Smooth muscle cell of the brain vasculature (primary cell): ENCODE data around the gene PIGQ.

Experiments used
- DNase-seq: peaks from one replicate; pipeline ENCODE4 v3.0.0-alpha.2; 2012; ENCODE audit warnings: low read depth, low spot score

Gene PIGQ

DNA sequence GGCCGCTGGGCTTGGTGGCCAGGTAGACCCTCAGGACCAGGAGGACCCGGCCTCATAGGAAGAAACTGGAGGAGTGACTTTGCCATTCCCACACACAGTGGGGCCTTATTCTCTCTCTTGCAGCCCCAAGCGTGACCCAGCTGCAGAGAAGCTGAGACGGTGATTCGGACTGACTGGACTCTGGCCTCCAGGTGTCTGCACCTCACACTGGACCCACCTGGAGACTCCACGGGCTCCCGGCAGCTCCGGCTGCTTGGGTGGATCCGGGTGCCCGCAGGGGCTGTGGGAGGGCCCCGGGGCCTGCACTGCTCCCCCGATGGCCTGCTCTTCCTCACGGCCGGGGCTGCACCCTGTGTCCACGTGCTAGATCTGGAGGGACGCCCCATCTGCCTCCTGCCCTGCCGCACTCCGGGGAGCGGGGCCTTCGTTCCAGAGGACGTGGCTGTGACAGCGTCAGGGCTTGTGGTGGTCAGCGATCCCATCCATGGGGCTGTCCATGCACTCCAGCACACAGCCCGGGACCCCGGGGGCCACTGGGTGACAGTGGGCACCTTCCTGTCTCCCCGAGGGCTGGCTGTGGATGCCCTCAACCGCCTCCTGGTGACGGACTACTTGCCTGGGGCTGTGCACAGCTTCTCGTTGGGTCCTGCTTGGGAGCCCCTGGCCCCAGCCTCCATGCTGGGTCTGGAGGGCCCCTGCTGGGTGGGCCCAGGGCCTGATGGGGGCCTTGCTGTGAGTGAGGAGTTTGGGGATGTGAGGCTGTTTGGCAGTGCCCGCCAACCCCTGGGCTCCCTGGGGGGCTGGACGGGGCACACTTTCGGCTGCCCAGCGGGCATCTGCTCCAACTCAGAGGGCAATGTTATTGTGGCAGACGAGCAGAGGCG lies 2.2 kb upstream of the PIGQ start:
- DNase-seq: no peak

DNA sequence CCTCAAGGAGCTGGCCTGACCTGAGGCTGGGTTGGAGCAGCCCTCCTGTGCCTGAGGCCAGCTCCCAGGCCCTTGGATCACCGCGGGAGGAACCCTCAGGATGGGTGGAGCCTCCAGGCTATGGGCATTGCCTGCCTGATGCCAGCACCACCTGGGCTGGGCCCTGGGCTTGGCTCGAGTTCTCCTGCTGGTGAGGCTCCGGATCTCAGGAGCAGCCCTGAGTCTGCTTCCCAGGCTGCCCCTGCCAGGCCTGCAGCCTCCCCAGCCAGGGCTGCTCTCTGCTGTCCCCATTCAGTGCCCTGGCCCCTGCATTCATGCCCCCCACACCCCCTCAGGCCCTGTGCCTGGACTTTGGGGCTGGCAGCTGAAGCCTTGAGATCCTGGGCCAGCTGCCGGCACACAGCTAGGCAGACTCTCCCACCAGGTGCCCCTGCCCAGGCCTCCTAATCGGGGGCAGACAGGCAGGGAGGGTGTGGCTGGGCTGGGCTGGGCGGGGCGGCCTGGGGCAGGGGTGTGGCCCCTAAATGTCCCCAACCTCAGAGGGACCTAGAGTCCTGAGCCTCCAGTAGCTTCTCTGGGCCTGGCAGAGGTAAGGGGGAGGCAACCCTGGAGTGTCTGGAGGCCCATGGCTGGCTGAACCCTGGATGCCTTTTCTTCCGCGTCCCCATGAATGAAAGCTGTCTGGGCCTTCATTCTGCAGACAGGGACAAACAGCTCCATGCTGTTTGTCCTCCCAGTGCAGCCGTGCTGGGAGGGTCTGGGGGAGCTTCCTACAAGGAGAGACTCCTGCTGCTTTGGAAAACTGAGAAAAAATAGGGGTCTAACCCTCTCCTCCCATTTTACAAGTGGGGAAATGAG lies 1.1 kb upstream of the PIGQ start:
- no peak for DNase-seq

DNA sequence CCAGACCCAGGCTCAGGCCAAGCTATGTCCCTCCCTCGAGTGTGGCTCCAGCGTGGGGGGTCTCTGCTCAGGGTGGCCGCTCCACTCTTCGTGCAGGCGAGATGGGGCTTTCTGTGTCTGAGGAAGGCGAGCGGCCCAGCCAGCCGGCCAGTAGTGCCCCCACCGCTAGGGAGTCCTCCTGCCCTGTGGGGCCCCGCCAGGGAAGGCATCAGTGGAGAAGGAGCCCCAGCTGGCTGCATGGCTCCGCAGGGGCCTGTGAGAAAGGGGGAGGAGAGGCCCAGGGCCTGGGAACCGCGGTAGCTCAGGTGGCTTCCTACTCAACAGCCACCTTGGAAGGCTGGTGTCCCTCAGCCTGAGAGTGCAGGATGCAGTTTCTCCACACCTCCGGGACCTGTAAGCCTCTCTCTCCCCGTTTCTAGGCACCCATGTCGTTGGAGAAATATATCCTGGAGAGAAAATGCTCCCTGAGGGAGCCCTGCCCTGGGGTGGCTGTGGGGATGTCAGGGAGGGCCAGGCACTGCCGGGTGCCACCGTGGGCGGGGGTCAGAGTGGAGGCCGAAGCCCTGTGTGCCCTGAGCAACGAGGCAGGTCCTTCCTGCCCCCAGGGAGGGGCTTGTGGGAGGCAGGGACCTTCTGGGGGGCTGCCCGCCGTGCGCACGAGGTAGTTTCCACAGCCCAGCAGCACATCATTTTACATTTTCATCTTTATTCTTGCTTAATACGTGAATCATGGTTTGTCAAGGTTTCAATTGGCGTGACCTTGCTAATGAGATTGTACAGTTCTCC lies 3.3 kb downstream of the PIGQ start:
- DNase-seq: no peak

GRCh38 chr16:574021-574760 lies 4.4 kb downstream of the PIGQ start:
- DNase-seq: no peak

DNA sequence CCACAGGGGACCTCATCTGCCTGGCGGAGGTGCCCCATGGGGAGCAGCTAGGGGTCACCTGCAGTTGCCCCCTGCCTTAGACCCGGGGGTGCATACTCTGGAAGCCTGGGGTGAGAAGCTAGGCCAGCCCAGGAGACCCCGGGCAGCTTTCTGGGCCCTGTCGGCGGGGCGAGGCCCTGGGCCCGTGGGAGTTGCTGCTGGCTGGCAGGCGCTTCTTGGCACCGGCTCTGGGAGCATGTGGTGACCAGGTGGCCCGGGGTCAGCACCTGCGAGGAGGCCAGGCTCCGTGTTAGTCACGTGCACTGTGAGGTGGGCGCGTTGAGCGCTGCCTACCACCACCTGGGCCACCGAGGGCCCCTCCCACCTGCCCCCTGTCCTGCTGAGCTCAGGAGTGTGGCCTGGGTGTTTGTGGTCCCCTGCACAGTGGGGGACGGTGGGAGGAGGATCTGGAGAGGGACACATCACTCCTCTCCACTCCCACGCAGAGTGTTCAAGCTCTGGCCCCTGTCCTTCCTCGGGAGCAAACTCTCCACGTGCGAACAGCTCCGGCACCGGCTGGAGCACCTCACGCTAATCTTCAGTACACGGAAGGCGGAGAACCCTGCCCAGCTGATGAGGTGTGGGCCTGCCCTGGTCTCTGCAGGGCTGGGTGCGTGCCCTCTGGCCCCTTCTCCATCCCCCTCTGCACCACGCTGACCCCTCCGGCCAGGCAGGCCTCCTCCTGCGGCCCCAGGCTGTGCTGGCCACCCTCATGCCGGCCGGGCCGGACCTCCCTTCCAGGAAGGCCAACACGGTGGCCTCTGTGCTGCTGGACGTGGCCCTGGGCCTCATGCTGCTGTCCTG lies 5.8 kb downstream of the PIGQ start:
- DNase-seq: no peak

DNA sequence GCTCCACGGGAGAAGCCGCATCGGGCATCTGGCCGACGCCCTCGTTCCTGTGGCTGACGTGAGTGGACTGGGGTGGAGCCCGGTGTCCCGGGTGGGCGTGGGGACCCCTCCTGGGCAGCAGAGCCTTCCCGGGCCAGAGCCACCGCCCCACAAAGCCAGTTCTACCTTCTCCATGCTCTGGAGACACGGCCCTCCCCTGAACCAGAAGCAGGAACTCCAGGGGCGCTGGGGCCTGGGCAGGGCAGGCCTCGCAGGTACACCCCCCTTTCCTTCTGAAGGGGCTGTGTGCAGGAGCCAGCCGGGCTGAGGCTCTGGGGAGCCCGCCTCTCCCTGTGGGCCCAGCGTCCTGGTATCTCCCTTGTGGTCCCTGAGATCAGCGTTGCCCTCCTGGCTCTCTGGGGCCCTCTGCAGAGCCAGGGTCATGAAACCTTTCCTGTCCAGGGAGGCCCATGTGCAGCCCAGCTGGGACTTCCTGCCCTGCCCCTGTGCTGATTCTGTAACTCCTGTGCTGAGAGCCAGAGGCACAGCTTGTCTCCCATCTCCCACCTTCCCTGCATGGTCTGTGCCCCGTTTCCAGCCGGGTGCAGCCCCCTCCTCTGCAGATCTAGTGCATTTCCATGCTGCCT lies 6.5 kb downstream of the PIGQ start:
- DNase-seq: no peak

- DNase-seq: no peak
Observed at GRCh38 chr16:576823-577201, 7.0 kb downstream of the PIGQ start.

- DNase-seq: no peak
Observed at GRCh38 chr16:577796-578195, 8.0 kb downstream of the PIGQ start.

GRCh38 chr16:578232-578869 lies 8.6 kb downstream of the PIGQ start:
- no peak for DNase-seq

GRCh38 chr16:578870-579405 lies 9.2 kb downstream of the PIGQ start:
- no peak for DNase-seq

- DNase-seq: no peak
Observed at GRCh38 chr16:580141-580945, 10.6 kb downstream of the PIGQ start.

GRCh38 chr16:580946-581498 lies 11.3 kb downstream of the PIGQ start:
- DNase-seq: no peak

DNA sequence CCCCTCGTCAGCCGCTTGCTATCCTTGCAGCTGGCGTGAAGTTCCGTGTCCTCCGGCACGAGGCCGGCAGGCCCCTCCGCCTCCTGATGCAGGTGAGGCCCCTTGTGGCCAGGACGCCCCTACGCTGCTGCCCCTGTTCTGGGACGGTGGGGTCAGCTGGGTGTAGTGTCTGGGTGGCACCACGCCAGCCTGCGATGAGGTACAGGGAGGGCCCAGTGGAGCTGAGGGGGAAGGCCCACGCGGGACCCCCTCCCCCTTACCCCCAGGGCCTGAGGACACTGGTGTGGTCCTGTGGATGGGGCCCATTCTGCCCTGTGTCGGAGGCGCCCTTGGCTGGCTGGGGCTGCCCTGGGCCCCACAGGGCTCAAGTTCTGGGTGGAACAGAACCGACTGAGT lies 12.4 kb downstream of the PIGQ start:
- no peak for DNase-seq

DNA sequence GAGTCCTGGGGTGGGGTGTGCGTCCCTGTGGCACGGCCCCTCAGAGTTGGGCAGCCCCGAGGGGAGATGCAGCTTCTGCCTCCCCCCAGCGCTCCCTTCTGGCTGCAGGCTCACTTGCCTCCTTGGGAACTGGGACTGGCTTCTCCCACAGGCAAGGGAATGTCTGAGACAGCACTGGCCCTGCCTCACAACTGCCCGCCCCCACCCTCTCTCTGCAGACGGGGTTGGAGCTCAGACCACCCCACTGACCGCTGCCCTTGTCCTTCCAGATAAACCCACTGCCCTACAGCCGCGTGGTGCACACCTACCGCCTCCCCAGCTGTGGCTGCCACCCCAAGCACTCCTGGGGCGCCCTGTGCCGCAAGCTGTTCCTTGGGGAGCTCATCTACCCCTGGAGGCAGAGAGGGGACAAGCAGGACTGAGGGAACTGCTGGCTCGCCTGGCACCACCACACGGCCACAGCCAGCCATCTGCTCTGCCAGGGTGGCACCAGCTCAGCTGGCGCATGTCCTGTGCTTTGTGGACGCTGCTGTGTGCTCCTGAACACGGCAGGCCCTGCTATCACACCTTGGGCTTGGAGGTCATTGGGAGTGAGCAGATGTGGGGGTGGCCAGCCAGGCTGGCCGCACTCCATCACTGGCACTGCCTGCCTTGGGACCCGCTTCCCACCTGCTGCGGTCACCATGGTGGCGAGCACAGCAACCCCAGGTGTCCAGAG lies 13.0 kb downstream of the PIGQ start:
- DNase-seq: no peak

DNA sequence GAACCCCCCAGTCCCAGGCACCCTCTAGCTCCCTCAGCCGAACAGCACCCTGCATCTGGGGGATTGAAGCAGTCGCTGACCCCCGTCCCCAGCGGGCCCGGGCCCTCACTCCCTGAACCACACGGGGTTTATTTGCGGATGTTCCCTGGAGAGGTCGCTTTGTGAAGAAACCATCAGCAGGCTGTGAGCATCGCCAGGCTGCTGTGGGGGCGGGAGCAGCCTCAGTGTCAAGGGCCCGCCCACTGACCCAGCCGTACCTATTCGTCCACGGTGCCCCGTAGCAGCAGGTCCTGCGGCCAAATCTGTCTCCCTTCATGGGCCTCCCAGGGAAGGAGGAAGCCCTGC lies 13.7 kb downstream of the PIGQ start:
- DNase-seq: no peak

DNA sequence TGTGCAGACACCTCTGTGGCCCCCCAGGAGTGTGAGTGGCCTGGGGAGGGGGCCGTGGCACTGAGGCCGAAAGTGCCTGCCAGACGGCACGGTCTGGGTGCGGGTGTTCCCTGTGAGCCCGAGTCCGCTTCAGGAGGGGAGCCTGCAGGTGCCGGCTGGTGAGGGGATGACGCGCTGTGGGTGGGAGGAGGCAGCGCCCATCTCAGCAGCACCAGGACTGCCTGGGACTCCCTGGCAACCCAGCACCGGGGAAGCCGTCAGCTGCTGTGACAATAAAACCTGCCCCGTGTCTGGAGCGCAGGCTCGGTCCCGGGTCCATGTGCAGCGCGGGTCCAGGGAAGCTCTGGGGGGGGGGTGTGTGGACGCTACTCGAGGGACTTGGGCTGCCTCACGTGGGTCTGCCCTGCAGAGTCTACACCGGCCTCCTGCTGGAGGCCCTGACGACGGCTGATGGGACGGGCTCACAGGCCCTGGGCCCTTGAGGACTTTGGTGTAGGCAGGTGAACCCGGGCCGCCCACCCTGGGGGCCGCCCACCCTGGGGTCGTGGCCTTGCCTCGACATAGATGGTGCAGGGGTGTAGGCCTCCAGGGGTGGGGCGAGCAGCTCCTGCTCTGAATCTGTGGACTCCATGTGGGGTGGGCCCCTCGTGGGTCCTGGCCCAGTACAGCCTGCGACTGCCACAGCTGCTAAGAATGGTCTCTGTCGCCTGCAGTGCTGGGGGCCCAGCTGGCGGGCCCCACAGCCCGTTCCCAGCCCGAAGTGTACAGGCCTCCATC lies 14.2 kb downstream of the PIGQ start:
- no peak for DNase-seq

- DNase-seq: no peak
Observed at GRCh38 chr16:585351-585750, 15.6 kb downstream of the PIGQ start.
